HepG2 (cell line): ENCODE data around the gene TUBA8. TPM values are rescaled to one million over a fixed set of nuclear protein-coding genes. Genes with fewer than 3 reads are reported as not detected.

Experiments used
- ARNTL ChIP-seq: sonication (generic); formaldehyde crosslinking; IDR thresholded peaks from 2 replicates; pipeline ENCODE4 v1.4.0; 2020; ENCODE audit warnings: mild to moderate bottlenecking, missing genetic modification reagents
- ATRX ChIP-seq: sonication (generic); formaldehyde crosslinking; IDR thresholded peaks from 2 replicates; pipeline ENCODE4 v1.4.0; 2020; ENCODE audit warnings: missing genetic modification reagents, borderline replicate concordance
- BHLHE40 ChIP-seq: IDR thresholded peaks from 2 replicates; pipeline ENCODE4 v1.6.1; 2011; ENCODE audit warnings: low read length, improper control_type of control experiment
- ELK4 ChIP-seq: sonication (generic); formaldehyde crosslinking; IDR thresholded peaks from 2 replicates; pipeline ENCODE4 v1.9.0; 2021; ENCODE audit warnings: missing genetic modification reagents, borderline replicate concordance
- ESRRA ChIP-seq: sonication (generic); formaldehyde crosslinking; IDR thresholded peaks from 2 replicates; pipeline ENCODE4 v1.5.1; 2020; ENCODE audit warnings: mild to moderate bottlenecking, low read depth, missing genetic modification reagents
- FOXK2 ChIP-seq: fragments of 450-650 bp; IDR thresholded peaks from 2 replicates; pipeline ENCODE4 v1.6.1; 2016
- ISX ChIP-seq: sonication (generic); formaldehyde crosslinking; conservative IDR thresholded peaks from 2 replicates; pipeline ENCODE4 v1.5.0; 2020; ENCODE audit warnings: missing genetic modification reagents
- KLF16 ChIP-seq, 2 experiments: sonication (generic) in 1 of 2; formaldehyde crosslinking in 1 of 2; IDR thresholded peaks; 2 replicates each; pipeline versions ENCODE4 v1.6.1 to v1.8.0; 2016 to 2023; ENCODE audit warnings: missing genetic modification reagents in 2 of 2, missing compliant biosample characterization in 1 of 2
- NPAS2 ChIP-seq: sonication (generic); formaldehyde crosslinking; IDR thresholded peaks from 2 replicates; pipeline ENCODE4 v1.8.0; 2022; ENCODE audit warnings: mild to moderate bottlenecking, missing genetic modification reagents, borderline replicate concordance
- PHF21A ChIP-seq: sonication (generic); formaldehyde crosslinking; IDR thresholded peaks from 2 replicates; pipeline ENCODE4 v1.5.0; 2020; ENCODE audit warnings: mild to moderate bottlenecking, missing genetic modification reagents
- RBAK ChIP-seq: sonication (generic); formaldehyde crosslinking; IDR thresholded peaks from 2 replicates; pipeline ENCODE4 v1.5.1; 2020; ENCODE audit warnings: mild to moderate bottlenecking, missing genetic modification reagents
- SPEN ChIP-seq: sonication (generic); formaldehyde crosslinking; IDR thresholded peaks from 2 replicates; pipeline ENCODE4 v1.5.1; 2020; ENCODE audit warnings: low read depth, mild to moderate bottlenecking, missing genetic modification reagents
- SRSF9 ChIP-seq: fragments of 200-400 bp; formaldehyde crosslinking; IDR thresholded peaks from 2 replicates; pipeline ENCODE4 v1.6.1; 2018; ENCODE audit warnings: borderline replicate concordance, mild to moderate bottlenecking, low read depth, low read length; ENCODE audit not compliant: insufficient read depth, poor library complexity, severe bottlenecking
- SSRP1 ChIP-seq: IDR thresholded peaks from 2 replicates; pipeline ENCODE4 v1.6.1; 2016; ENCODE audit warnings: control low read depth
- YY1 ChIP-seq: IDR thresholded peaks from 2 replicates; pipeline ENCODE4 v1.6.1; 2011; ENCODE audit warnings: low read length, low read depth, moderate library complexity, mild to moderate bottlenecking; ENCODE audit not compliant: insufficient read depth, insufficient replicate concordance
- ZBTB34 ChIP-seq: sonication (generic); formaldehyde crosslinking; IDR thresholded peaks from 2 replicates; pipeline ENCODE4 v1.8.0; 2022; ENCODE audit warnings: mild to moderate bottlenecking, missing genetic modification reagents
- ZFP82 ChIP-seq: sonication (generic); formaldehyde crosslinking; IDR thresholded peaks from 2 replicates; pipeline ENCODE4 v1.5.1; 2020; ENCODE audit warnings: mild to moderate bottlenecking, missing genetic modification reagents, borderline replicate concordance
- ZNF124 ChIP-seq: sonication (generic); formaldehyde crosslinking; IDR thresholded peaks from 2 replicates; pipeline ENCODE4 v1.4.0; 2020; ENCODE audit warnings: missing genetic modification reagents
- ZNF331 ChIP-seq: sonication (generic); formaldehyde crosslinking; IDR thresholded peaks from 2 replicates; pipeline ENCODE4 v1.4.0; 2020; ENCODE audit warnings: missing genetic modification reagents
- ZNF333 ChIP-seq: sonication (generic); formaldehyde crosslinking; IDR thresholded peaks from 2 replicates; pipeline ENCODE4 v1.4.0; 2020; ENCODE audit warnings: mild to moderate bottlenecking, missing genetic modification reagents, borderline replicate concordance
- ZNF335 ChIP-seq: sonication (generic); formaldehyde crosslinking; IDR thresholded peaks from 2 replicates; pipeline ENCODE4 v1.4.0; 2020; ENCODE audit warnings: missing genetic modification reagents
- ZNF766 ChIP-seq: sonication (generic); formaldehyde crosslinking; IDR thresholded peaks from 2 replicates; pipeline ENCODE4 v1.5.0; 2020; ENCODE audit warnings: missing genetic modification reagents, borderline replicate concordance
- ZNF777 ChIP-seq: sonication (generic); formaldehyde crosslinking; IDR thresholded peaks from 2 replicates; pipeline ENCODE4 v1.4.0; 2020; ENCODE audit warnings: missing genetic modification reagents
- polyA plus RNA-seq, 8 experiments: library from polyadenylated mRNA; depleted of rRNA in 3 of 8; stranded (reverse) in 7 of 8; unstranded in 1 of 8; fragments of >200 nt; fragmentation: Illumina TruSeq in 4 of 8; extraction: Trizol in 4 of 8; gene quantifications; 2 replicates each; pipeline versions ENCODE4 v1.2.1 to v1.2.3, GENCODE V29; 2011 to 2016; ENCODE audit warnings: low read depth in 4 of 8, missing spikeins in 1 of 8, mixed read lengths in 1 of 8; ENCODE audit not compliant: insufficient read depth in 1 of 8
- total RNA-seq, 5 experiments: library from RNA; depleted of rRNA; stranded (reverse); fragments of >200 nt; fragmentation: Illumina TruSeq; extraction: Trizol; gene quantifications; 2 replicates each; pipeline ENCODE4 v1.2.3, GENCODE V29; 2016; ENCODE audit warnings: low read depth in 1 of 5
- TF ChIP-seq, protein P1 (sequence below): IDR thresholded peaks from 2 replicates; pipeline ENCODE4 v1.6.1; 2018; ENCODE audit warnings: missing genetic modification reagents, mild to moderate bottlenecking, missing compliant biosample characterization
- TF ChIP-seq, protein P2 (sequence below): sonication (generic); formaldehyde crosslinking; IDR thresholded peaks from 2 replicates; pipeline ENCODE4 v1.8.1; 2022; ENCODE audit warnings: low read depth, mild to moderate bottlenecking, missing genetic modification reagents

The TUBA8 gene
- total and polyA plus RNA-seq, 2 of the 13 experiments (the other 11 are each of a cell fraction or from before 2014, with no cell fraction given): 0.35 to 0.69 TPM

GRCh38 chr22:18091916-18092526 is 18.6 kb upstream of the TUBA8 start (continued):
- TF ChIP-seq ZNF124 (peak; percentile 73; the same call in 1 of the 2 replicates), SSRP1 (CRISPR knock-in tag) (no peak), RBAK (CRISPR knock-in tag) (no peak), ZNF333 (CRISPR knock-in tag) (peak; percentile 58; the same call in 1 of the 2 replicates), ARNTL (CRISPR knock-in tag) (no peak), KLF16 (CRISPR knock-in tag; IDR thresholded peaks at IDR 0.05) (0 out of 4 replicates have a peak, but pooled peaks of 1 of the 2 experiments have one; percentile 73), ZFP82 (CRISPR knock-in tag) (no peak), BHLHE40 (peak; percentile 40; the same call in 1 of the 2 replicates), ZNF766 (CRISPR knock-in tag) (peak; percentile 34; the same call in 1 of the 2 replicates), YY1 (peak; percentile 39), ESRRA (CRISPR knock-in tag) (peak; percentile 69), ZBTB34 (CRISPR knock-in tag) (no peak), ZNF777 (CRISPR knock-in tag) (peak; percentile 55; the same call in 1 of the 2 replicates), PHF21A (CRISPR knock-in tag) (peak; percentile 90), ZNF335 (CRISPR knock-in tag) (0 out of 2 replicates have a peak, but pooled peaks have one; percentile 27), ELK4 (no peak), SRSF9 (no peak), ISX (CRISPR knock-in tag) (no peak), SPEN (peak; percentile 99), FOXK2 (no peak), NPAS2 (CRISPR knock-in tag) (no peak), ZNF331 (CRISPR knock-in tag) (peak; percentile 19; the same call in 1 of the 2 replicates), ATRX (CRISPR knock-in tag) (no peak)
- TF ChIP-seq, protein P1, sequence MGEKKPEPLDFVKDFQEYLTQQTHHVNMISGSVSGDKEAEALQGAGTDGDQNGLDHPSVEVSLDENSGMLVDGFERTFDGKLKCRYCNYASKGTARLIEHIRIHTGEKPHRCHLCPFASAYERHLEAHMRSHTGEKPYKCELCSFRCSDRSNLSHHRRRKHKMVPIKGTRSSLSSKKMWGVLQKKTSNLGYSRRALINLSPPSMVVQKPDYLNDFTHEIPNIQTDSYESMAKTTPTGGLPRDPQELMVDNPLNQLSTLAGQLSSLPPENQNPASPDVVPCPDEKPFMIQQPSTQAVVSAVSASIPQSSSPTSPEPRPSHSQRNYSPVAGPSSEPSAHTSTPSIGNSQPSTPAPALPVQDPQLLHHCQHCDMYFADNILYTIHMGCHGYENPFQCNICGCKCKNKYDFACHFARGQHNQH: peak; percentile 90; the same call in 1 of the 2 replicates
- TF ChIP-seq, protein P2, sequence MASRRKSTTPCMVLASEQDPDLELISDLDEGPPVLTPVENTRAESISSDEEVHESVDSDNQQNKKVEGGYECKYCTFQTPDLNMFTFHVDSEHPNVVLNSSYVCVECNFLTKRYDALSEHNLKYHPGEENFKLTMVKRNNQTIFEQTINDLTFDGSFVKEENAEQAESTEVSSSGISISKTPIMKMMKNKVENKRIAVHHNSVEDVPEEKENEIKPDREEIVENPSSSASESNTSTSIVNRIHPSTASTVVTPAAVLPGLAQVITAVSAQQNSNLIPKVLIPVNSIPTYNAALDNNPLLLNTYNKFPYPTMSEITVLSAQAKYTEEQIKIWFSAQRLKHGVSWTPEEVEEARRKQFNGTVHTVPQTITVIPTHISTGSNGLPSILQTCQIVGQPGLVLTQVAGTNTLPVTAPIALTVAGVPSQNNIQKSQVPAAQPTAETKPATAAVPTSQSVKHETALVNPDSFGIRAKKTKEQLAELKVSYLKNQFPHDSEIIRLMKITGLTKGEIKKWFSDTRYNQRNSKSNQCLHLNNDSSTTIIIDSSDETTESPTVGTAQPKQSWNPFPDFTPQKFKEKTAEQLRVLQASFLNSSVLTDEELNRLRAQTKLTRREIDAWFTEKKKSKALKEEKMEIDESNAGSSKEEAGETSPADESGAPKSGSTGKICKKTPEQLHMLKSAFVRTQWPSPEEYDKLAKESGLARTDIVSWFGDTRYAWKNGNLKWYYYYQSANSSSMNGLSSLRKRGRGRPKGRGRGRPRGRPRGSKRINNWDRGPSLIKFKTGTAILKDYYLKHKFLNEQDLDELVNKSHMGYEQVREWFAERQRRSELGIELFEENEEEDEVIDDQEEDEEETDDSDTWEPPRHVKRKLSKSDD: peak; percentile 75; the same call in 1 of the 2 replicates
